HG03558 (cell line): ENCODE measurements around the gene ZNF208.
"Not testable (repeated sequence)": the region's sequence is repeated elsewhere in the genome, so short reads cannot be mapped to it uniquely, and the experiment has no call there.

Experiments
- ATAC-seq: cut with Tn5 transposase; IDR thresholded peaks from one replicate; pipeline ENCODE4 v1.9.1; 2021; ENCODE audit warnings: moderate number of reproducible peaks; ENCODE audit not compliant: unreplicated experiment; ENCODE audit errors: extremely low read depth

Gene ZNF208

DNA sequence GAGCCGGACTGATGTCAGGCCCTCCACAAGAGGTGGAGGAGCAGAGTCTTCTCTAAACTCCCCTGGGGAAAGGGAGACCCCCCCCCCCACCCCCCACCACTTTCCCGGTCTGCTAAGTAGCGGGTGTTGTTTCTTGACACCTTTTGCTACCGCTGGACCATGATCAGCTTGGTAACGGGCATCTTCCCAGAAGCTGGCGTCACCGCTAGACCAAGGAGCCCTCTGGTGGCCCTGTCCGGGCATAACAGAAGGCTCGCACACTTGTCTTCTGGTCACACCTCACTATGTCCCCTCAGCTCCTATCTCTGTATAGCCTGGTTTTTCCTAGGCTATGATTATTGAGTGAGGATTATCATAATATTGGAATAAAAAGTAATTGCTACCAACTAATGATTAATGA, 120.7 kb downstream of the ZNF208 start:
- not testable (repeated sequence) for ATAC-seq

DNA sequence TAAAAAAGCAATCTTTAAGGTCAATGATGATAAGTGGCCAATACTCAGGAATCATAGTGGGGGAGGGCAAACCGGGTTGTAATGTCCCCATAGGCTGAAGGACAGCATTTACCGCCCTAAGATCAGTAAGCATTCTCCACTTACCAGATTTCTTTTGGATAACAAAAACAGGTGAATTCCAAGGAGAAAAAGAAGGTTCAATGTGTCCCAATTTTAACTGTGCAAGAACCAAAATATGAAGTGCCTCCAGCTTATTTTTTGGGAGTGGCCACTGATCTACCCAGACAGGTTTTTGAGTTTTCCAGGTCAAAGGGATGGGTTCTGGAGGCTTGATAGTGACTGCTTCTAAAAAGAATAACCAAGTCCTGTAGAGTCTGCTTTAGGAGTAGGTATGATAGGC, 125.2 kb downstream of the ZNF208 start:
- not testable (repeated sequence) for ATAC-seq

DNA sequence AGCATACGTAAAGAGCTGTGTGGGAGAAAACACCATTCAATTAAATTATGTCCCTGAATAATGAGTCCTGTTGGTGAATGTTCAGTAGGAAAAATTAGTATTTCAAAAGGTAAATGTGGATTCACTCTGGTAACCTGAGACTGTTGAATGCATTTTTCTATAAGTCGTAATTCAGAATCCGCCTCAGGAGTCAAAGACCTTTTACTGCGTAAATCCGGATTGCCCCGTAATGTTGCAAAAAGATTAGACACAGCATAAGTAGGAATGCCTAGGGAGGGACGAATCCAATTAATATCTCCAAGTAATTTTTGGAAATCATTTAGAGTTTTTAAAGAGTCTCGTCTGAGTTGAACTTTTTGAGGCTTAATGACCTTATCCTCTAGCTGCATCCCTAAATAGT, 126.0 kb downstream of the ZNF208 start:
- ATAC-seq: not testable (repeated sequence)

DNA sequence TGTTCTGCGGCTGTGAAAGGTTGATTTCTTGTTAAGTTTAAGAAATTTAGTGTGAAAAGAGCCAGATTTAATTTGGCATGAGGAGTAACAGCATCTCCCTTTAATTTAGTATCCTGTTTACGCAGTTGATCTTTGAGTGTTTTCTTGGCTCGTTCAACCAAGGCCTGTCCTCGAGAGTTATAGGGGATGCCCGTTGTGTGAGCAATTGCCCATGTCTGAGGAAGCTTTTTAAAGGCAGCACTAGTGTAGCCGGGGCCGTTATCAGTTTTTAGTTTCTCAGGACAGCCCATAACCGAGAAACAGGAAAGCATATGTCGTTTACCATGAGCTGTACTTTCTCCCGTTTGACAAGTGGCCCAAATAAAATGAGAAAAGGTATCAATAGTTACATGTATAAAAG, 127.2 kb downstream of the ZNF208 start:
- ATAC-seq: no peak
